Measurements from ENCODE around the gene SDC1. TPM values are rescaled to one million over a fixed set of nuclear protein-coding genes. Genes with fewer than 3 reads are reported as not detected.
A peak's percentile ranks its signal among the peaks of the same experiment; 100 is the strongest.

The SDC1 gene
- total RNA-seq, 1 donor from 2014 or later, result 0.26 TPM

GRCh38 chr2:20225294-20226151 is 593 bp upstream of the SDC1 start:
- H3K4me1 Mint-ChIP-seq (ENCODE audit: low read depth), result no peaks in the 10 kb centered on the region
- no peaks in the 10 kb centered on the region for H3K9me3 Mint-ChIP-seq
- H3K36me3 Mint-ChIP-seq (ENCODE audit: low read depth), result no peaks in the 10 kb centered on the region
- intact Hi-C loops (cut with micrococcal nuclease), result loop anchor here (1.0 to 10.0 kb wide), 2 partner anchors 90 to 429 kb away; partner anchors contain the start of gene HS1BP3
- DNase-seq (ENCODE audit: low spot score), result peak; percentile 19
- H3K27ac Mint-ChIP-seq, result no peak overlapping the region
- peaks cover 60% of the 10 kb centered on the region for H3K27me3 Mint-ChIP-seq (ENCODE audit: insufficient read depth)
- peak overlapping the region; percentile 53 for H3K4me3 Mint-ChIP-seq

GRCh38 chr2:20224164-20224715 is 690 bp downstream of the SDC1 start:
- Mint-ChIP-seq H3K27ac (no peak overlapping the region), H3K36me3 (ENCODE audit: low read depth) (no peaks in the 10 kb centered on the region), H3K4me3 (no peak overlapping the region), H3K9me3 (no peaks in the 10 kb centered on the region), H3K27me3 (ENCODE audit: insufficient read depth) (peaks cover 60% of the 10 kb centered on the region), H3K4me1 (ENCODE audit: low read depth) (no peaks in the 10 kb centered on the region)
- DNase-seq (ENCODE audit: low spot score), result no peak
- intact Hi-C loops (cut with micrococcal nuclease), result loop anchor here (10.0 kb wide), 1 partner anchor 431 kb away; the partner anchor contains the start of gene HS1BP3

GRCh38 chr2:20223407-20224163 is 1.3 kb downstream of the SDC1 start:
- intact Hi-C loops (cut with micrococcal nuclease), result loop anchor here (10.0 kb wide), 1 partner anchor 431 kb away; the partner anchor contains the start of gene HS1BP3
- DNase-seq (ENCODE audit: low spot score), result no peak
- Mint-ChIP-seq H3K9me3 (no peaks in the 10 kb centered on the region), H3K4me1 (ENCODE audit: low read depth) (no peaks in the 10 kb centered on the region), H3K36me3 (ENCODE audit: low read depth) (no peaks in the 10 kb centered on the region), H3K4me3 (no peak overlapping the region), H3K27ac (no peak overlapping the region), H3K27me3 (ENCODE audit: insufficient read depth) (peaks cover 57% of the 10 kb centered on the region)

- Mint-ChIP-seq H3K27ac (no peak overlapping the region), H3K9me3 (no peaks in the 10 kb centered on the region), H3K27me3 (ENCODE audit: insufficient read depth) (peaks cover 53% of the 10 kb centered on the region), H3K36me3 (ENCODE audit: low read depth) (no peaks in the 10 kb centered on the region), H3K4me1 (ENCODE audit: low read depth) (no peaks in the 10 kb centered on the region), H3K4me3 (peak overlapping the region; percentile 45)
- no peak for DNase-seq (ENCODE audit: low spot score)
- intact Hi-C loops (cut with micrococcal nuclease), result loop anchor here (10.0 kb wide), 1 partner anchor 432 kb away; the partner anchor contains the start of gene HS1BP3
These were observed 2.0 kb downstream of the SDC1 start for GRCh38 chr2:20222769-20223406.

GRCh38 chr2:20222014-20222768 is 2.7 kb downstream of the SDC1 start:
- Mint-ChIP-seq H3K27me3 (ENCODE audit: insufficient read depth) (peaks cover 46% of the 10 kb centered on the region), H3K4me3 (peak overlapping the region; percentile 2), H3K4me1 (ENCODE audit: low read depth) (no peaks in the 10 kb centered on the region), H3K9me3 (no peaks in the 10 kb centered on the region), H3K27ac (no peak overlapping the region), H3K36me3 (ENCODE audit: low read depth) (no peaks in the 10 kb centered on the region)
- intact Hi-C loops (cut with micrococcal nuclease), result loop anchor here (10.0 kb wide), 1 partner anchor 433 kb away; the partner anchor contains the start of gene HS1BP3
- DNase-seq (ENCODE audit: low spot score), result no peak

GRCh38 chr2:20221555-20221973 is 3.4 kb downstream of the SDC1 start:
- intact Hi-C loops (cut with micrococcal nuclease), result loop anchor here (10.0 kb wide), 1 partner anchor 433 kb away; the partner anchor contains the start of gene HS1BP3
- Mint-ChIP-seq H3K27me3 (ENCODE audit: insufficient read depth) (peaks cover 45% of the 10 kb centered on the region), H3K4me1 (ENCODE audit: low read depth) (no peaks in the 10 kb centered on the region), H3K36me3 (ENCODE audit: low read depth) (no peaks in the 10 kb centered on the region), H3K4me3 (peak overlapping the region; percentile 2), H3K9me3 (no peaks in the 10 kb centered on the region), H3K27ac (no peak overlapping the region)
- DNase-seq (ENCODE audit: low spot score), result no peak

- no peak for DNase-seq (ENCODE audit: low spot score)
- Mint-ChIP-seq H3K9me3 (no peaks in the 10 kb centered on the region), H3K36me3 (ENCODE audit: low read depth) (no peaks in the 10 kb centered on the region), H3K27ac (no peak overlapping the region), H3K4me1 (ENCODE audit: low read depth) (no peaks in the 10 kb centered on the region), H3K4me3 (no peak overlapping the region), H3K27me3 (ENCODE audit: insufficient read depth) (peaks cover 40% of the 10 kb centered on the region)
- intact Hi-C loops (cut with micrococcal nuclease), result loop anchor here (10.0 kb wide), 1 partner anchor 434 kb away; the partner anchor contains the start of gene HS1BP3
These were observed 4.0 kb downstream of the SDC1 start for GRCh38 chr2:20220806-20221554.

- intact Hi-C loops (cut with micrococcal nuclease), result loop anchor here (10.0 kb wide), 1 partner anchor 435 kb away; the partner anchor contains the start of gene HS1BP3
- no peaks in the 10 kb centered on the region for H3K4me1 Mint-ChIP-seq (ENCODE audit: low read depth)
- DNase-seq (ENCODE audit: low spot score), result no peak
- H3K4me3 Mint-ChIP-seq, result no peak overlapping the region
- no peak overlapping the region for H3K27ac Mint-ChIP-seq
- H3K9me3 Mint-ChIP-seq, result no peaks in the 10 kb centered on the region
- no peaks in the 10 kb centered on the region for H3K36me3 Mint-ChIP-seq (ENCODE audit: low read depth)
- peaks cover 33% of the 10 kb centered on the region for H3K27me3 Mint-ChIP-seq (ENCODE audit: insufficient read depth)
These were observed 5.1 kb downstream of the SDC1 start for GRCh38 chr2:20219763-20220380.

GRCh38 chr2:20218331-20219320 is 6.3 kb downstream of the SDC1 start:
- Mint-ChIP-seq H3K36me3 (ENCODE audit: low read depth) (no peaks in the 10 kb centered on the region), H3K9me3 (no peaks in the 10 kb centered on the region), H3K4me3 (no peak overlapping the region), H3K4me1 (ENCODE audit: low read depth) (no peaks in the 10 kb centered on the region), H3K27ac (no peak overlapping the region), H3K27me3 (ENCODE audit: insufficient read depth) (peaks cover 37% of the 10 kb centered on the region)
- no peak for DNase-seq (ENCODE audit: low spot score)
- intact Hi-C loops (cut with micrococcal nuclease), result no loop called here
